ENCODE data around the gene TCIRG1. TPM values are rescaled to one million over a fixed set of nuclear protein-coding genes. Genes with fewer than 3 reads are reported as not detected.

The TCIRG1 gene
- total RNA-seq, 1 donor from 2014 or later, result 47.2 TPM

DNA sequence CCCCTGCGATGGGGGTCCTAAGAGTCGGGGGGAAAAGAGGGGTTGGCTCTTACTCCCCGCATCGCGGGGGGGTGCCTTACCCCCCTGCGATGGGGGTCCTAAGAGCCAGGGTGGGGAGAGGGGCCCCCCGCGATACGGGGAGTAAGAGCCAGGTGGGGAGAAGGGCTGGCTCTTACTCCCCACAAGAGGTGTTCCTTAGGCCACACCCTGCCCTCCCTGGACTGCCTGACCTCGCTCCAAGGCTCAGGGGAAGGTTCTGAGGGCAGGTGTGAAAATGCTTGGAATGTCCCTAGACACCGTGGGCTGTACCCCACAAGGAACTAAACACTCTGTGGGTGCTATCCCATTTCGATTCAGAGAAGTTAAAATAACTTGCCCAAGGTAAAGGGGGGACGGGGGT lies 42.8 kb upstream of the TCIRG1 start:
- Mint-ChIP-seq H3K27ac (ENCODE audit: unreplicated experiment) (no peak overlapping the region), H3K4me3 (ENCODE audit: unreplicated experiment) (no peak overlapping the region), H3K36me3 (ENCODE audit: unreplicated experiment) (no peaks in the 10 kb centered on the region), H3K27me3 (ENCODE audit: unreplicated experiment) (peaks cover 15% of the 10 kb centered on the region), H3K9me3 (ENCODE audit: unreplicated experiment) (peaks cover 2% of the 10 kb centered on the region), H3K4me1 (ENCODE audit: low read depth, unreplicated experiment) (peaks cover 1% of the 10 kb centered on the region)
- TF ChIP-seq, protein P1, sequence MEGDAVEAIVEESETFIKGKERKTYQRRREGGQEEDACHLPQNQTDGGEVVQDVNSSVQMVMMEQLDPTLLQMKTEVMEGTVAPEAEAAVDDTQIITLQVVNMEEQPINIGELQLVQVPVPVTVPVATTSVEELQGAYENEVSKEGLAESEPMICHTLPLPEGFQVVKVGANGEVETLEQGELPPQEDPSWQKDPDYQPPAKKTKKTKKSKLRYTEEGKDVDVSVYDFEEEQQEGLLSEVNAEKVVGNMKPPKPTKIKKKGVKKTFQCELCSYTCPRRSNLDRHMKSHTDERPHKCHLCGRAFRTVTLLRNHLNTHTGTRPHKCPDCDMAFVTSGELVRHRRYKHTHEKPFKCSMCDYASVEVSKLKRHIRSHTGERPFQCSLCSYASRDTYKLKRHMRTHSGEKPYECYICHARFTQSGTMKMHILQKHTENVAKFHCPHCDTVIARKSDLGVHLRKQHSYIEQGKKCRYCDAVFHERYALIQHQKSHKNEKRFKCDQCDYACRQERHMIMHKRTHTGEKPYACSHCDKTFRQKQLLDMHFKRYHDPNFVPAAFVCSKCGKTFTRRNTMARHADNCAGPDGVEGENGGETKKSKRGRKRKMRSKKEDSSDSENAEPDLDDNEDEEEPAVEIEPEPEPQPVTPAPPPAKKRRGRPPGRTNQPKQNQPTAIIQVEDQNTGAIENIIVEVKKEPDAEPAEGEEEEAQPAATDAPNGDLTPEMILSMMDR (IDR thresholded peaks at IDR 0.05; ENCODE audit: partially characterized antibody, unreplicated experiment), result no peak
- DNase-seq, result no peak

DNA sequence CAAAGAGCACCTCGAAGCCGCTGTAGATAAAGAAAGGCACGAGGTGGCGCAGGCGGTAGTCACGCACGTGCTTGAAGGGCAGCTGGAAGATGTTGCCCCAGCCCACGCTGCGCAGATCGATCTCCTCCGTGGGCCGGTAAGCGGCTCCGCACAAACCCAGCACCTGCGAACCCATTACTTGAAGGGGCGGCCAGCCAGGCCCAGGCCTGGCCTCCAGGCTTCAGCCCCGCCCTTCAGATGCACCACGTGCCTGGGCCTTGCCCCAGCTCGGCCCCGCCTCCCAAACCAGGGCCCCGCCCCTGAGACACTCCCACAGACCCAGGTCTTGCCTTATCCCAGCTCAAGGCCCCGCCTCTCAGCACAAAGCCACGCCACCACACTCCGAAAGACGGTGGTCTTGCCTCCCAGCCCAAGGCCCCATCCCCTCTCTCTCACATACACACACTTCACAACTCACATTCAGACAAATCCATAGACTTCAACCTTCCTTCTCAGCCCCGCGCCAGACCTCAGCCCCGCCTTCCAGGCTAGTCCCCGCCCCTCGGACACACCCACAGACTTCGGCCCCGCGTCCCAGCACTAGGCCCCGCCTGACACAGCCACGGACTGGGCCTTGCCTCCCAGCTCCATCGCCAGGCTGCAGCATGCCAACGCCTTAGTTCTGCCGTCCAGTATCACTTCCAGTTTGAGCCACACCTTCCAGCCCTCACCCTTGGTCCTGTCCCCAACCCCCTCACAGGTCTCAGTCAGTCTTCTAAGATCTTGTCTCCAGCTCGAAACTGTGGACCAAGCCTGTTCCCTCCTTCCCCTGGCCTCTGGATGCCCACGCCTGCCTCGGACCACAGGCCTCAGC lies 42.0 kb upstream of the TCIRG1 start:
- peaks cover 1% of the 10 kb centered on the region for H3K4me1 Mint-ChIP-seq (ENCODE audit: low read depth, unreplicated experiment)
- H3K27ac Mint-ChIP-seq (ENCODE audit: unreplicated experiment), result no peak overlapping the region
- TF ChIP-seq, protein P1 (IDR thresholded peaks at IDR 0.05; ENCODE audit: partially characterized antibody, unreplicated experiment), result no peak
- no peak overlapping the region for H3K4me3 Mint-ChIP-seq (ENCODE audit: unreplicated experiment)
- H3K36me3 Mint-ChIP-seq (ENCODE audit: unreplicated experiment), result no peaks in the 10 kb centered on the region
- peaks cover 14% of the 10 kb centered on the region for H3K27me3 Mint-ChIP-seq (ENCODE audit: unreplicated experiment)
- peaks cover 2% of the 10 kb centered on the region for H3K9me3 Mint-ChIP-seq (ENCODE audit: unreplicated experiment)
- peak; percentile 74 for DNase-seq

DNA sequence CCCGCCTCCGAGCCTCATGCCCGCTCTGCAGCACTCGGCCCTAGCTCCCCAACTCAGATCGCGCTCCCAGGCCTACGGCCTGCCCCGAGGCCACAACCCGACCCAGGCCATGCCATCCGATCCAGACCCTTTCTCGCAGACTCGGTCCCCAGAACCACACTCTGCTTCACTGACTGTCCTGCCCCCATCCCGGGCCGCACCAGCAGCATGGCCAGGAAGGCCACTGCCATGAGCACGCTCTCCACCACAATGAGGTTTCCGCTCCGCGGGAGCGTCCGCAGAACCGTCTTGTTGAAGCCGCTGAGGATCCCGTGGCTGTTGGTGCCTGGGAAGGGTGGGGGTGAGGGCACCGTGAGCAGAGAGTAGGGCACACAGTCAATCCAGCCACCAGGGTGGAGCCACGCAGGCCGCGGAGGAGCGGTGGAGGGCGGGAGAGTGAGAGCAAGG lies 41.3 kb upstream of the TCIRG1 start:
- no peak overlapping the region for H3K4me3 Mint-ChIP-seq (ENCODE audit: unreplicated experiment)
- H3K36me3 Mint-ChIP-seq (ENCODE audit: unreplicated experiment), result no peaks in the 10 kb centered on the region
- TF ChIP-seq, protein P1 (IDR thresholded peaks at IDR 0.05; ENCODE audit: partially characterized antibody, unreplicated experiment), result no peak
- H3K4me1 Mint-ChIP-seq (ENCODE audit: low read depth, unreplicated experiment), result peaks cover 2% of the 10 kb centered on the region
- H3K9me3 Mint-ChIP-seq (ENCODE audit: unreplicated experiment), result peaks cover 4% of the 10 kb centered on the region
- DNase-seq, result peak; percentile 14
- no peak overlapping the region for H3K27ac Mint-ChIP-seq (ENCODE audit: unreplicated experiment)
- H3K27me3 Mint-ChIP-seq (ENCODE audit: unreplicated experiment), result peaks cover 18% of the 10 kb centered on the region

DNA sequence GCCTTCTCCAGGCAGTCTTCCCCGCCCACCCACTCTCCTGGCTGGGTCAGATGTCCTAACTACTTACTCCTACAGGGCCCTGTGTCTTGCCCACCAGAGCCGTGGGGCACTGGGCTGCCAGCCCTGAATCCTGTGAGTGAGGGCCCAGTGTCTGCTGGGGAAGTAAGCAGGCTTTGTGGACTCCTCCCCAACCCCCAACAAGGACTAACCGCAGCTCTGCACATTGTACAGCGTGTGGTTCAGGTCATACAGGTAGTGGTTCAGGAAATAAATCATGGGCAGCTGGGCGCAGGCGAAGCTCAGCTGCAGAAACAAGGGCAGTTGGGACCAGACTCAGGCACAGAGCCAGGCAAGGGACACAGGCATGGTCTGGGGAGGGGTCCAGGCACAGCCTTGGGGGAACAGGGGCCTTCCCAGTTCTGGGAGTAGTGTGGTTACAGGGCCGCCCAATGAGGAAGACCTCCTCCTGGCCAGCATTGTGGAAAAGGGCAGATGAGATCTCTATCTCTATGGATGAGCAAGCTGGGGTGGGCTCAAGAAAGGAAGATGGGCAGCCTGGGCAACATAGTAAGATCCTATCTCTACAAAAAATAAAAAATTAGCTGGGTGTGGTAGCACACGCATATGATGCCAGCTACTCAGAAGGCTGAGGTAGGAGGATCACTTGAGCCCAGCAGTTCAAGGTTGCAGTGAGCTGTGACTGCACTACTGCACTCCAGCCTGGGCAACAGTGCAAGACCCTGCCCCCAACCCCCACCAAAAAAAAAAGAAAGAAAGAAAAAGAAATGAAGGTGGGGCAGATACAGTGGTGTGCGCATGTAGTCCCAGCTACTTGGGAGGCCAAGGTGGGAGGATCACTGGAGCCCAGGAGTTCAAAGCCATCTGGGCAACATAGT lies 40.4 kb upstream of the TCIRG1 start:
- Mint-ChIP-seq H3K36me3 (ENCODE audit: unreplicated experiment) (no peaks in the 10 kb centered on the region), H3K27ac (ENCODE audit: unreplicated experiment) (no peak overlapping the region), H3K4me3 (ENCODE audit: unreplicated experiment) (no peak overlapping the region), H3K27me3 (ENCODE audit: unreplicated experiment) (peaks cover 16% of the 10 kb centered on the region), H3K9me3 (ENCODE audit: unreplicated experiment) (peaks cover 4% of the 10 kb centered on the region), H3K4me1 (ENCODE audit: low read depth, unreplicated experiment) (peaks cover 4% of the 10 kb centered on the region)
- DNase-seq, result peak; percentile 10
- TF ChIP-seq, protein P1 (IDR thresholded peaks at IDR 0.05; ENCODE audit: partially characterized antibody, unreplicated experiment), result no peak

All from glutamatergic neuron (in vitro differentiated cells).